ENCODE measurements around the gene MAML3. TPM values are rescaled to one million over a fixed set of nuclear protein-coding genes. Genes with fewer than 3 reads are reported as not detected.

MAML3 gene
- total RNA-seq, 1 donor: 0.72 TPM

- H3K4me2 ChIP-seq (ENCODE audit: insufficient read depth, low read length): no peak overlapping the region
- H3K36me3 ChIP-seq (ENCODE audit: insufficient read depth, low read length): no peaks in the 10 kb centered on the region
- H3K9me3 ChIP-seq (ENCODE audit: low read depth, low read length): no peaks in the 10 kb centered on the region
- H3K79me2 ChIP-seq (ENCODE audit: insufficient read depth, low read length): no peaks in the 10 kb centered on the region
- H3K27me3 ChIP-seq (ENCODE audit: insufficient read depth, low read length): peaks cover 29% of the 10 kb centered on the region
- no peak for TF ChIP-seq CTCF (IDR thresholded peaks at IDR 0.05; ENCODE audit: extremely low read depth, low read depth, low read length)
- H4K20me1 ChIP-seq (ENCODE audit: insufficient read depth, low read length): no peaks in the 10 kb centered on the region
- no peak overlapping the region for H3K27ac ChIP-seq (ENCODE audit: low read depth, low read length)
- no peak overlapping the region for H3K4me3 ChIP-seq (ENCODE audit: insufficient read depth, low read length)
- no peak for DNase-seq (ENCODE audit: insufficient read length, low spot score, missing footprints)
- no peaks in the 10 kb centered on the region for H3K4me1 ChIP-seq (ENCODE audit: insufficient read depth, low read length)
- H2AFZ ChIP-seq (ENCODE audit: low read length): no peak overlapping the region
Observed at GRCh38 chr4:139848028-139848427, 306.0 kb downstream of the MAML3 start.

- Histone ChIP-seq H3K4me2 (ENCODE audit: insufficient read depth, low read length) (no peak overlapping the region), H4K20me1 (ENCODE audit: insufficient read depth, low read length) (no peaks in the 10 kb centered on the region), H3K4me1 (ENCODE audit: insufficient read depth, low read length) (no peaks in the 10 kb centered on the region), H2AFZ (ENCODE audit: low read length) (no peak overlapping the region), H3K36me3 (ENCODE audit: insufficient read depth, low read length) (no peaks in the 10 kb centered on the region), H3K4me3 (ENCODE audit: insufficient read depth, low read length) (no peak overlapping the region), H3K27me3 (ENCODE audit: insufficient read depth, low read length) (peaks cover 29% of the 10 kb centered on the region), H3K27ac (ENCODE audit: low read depth, low read length) (no peak overlapping the region), H3K79me2 (ENCODE audit: insufficient read depth, low read length) (no peaks in the 10 kb centered on the region), H3K9me3 (ENCODE audit: low read depth, low read length) (no peaks in the 10 kb centered on the region)
- no peak for DNase-seq (ENCODE audit: insufficient read length, low spot score, missing footprints)
- no peak for TF ChIP-seq CTCF (IDR thresholded peaks at IDR 0.05; ENCODE audit: extremely low read depth, low read depth, low read length)
Observed at GRCh38 chr4:139847602-139848001, 306.4 kb downstream of the MAML3 start.

- Histone ChIP-seq H3K4me3 (ENCODE audit: insufficient read depth, low read length) (no peak overlapping the region), H3K4me2 (ENCODE audit: insufficient read depth, low read length) (no peak overlapping the region), H3K9me3 (ENCODE audit: low read depth, low read length) (no peaks in the 10 kb centered on the region), H3K27ac (ENCODE audit: low read depth, low read length) (no peak overlapping the region), H3K27me3 (ENCODE audit: insufficient read depth, low read length) (peaks cover 29% of the 10 kb centered on the region), H3K36me3 (ENCODE audit: insufficient read depth, low read length) (no peaks in the 10 kb centered on the region), H4K20me1 (ENCODE audit: insufficient read depth, low read length) (no peaks in the 10 kb centered on the region), H2AFZ (ENCODE audit: low read length) (no peak overlapping the region), H3K79me2 (ENCODE audit: insufficient read depth, low read length) (no peaks in the 10 kb centered on the region), H3K4me1 (ENCODE audit: insufficient read depth, low read length) (no peaks in the 10 kb centered on the region)
- DNase-seq (ENCODE audit: insufficient read length, low spot score, missing footprints): no peak
- no peak for TF ChIP-seq CTCF (IDR thresholded peaks at IDR 0.05; ENCODE audit: extremely low read depth, low read depth, low read length)
Observed at GRCh38 chr4:139846766-139847165, 307.2 kb downstream of the MAML3 start.

- Histone ChIP-seq H3K27me3 (ENCODE audit: insufficient read depth, low read length) (peaks cover 29% of the 10 kb centered on the region), H2AFZ (ENCODE audit: low read length) (no peak overlapping the region), H3K79me2 (ENCODE audit: insufficient read depth, low read length) (no peaks in the 10 kb centered on the region), H3K4me2 (ENCODE audit: insufficient read depth, low read length) (no peak overlapping the region), H4K20me1 (ENCODE audit: insufficient read depth, low read length) (no peaks in the 10 kb centered on the region), H3K4me1 (ENCODE audit: insufficient read depth, low read length) (no peaks in the 10 kb centered on the region), H3K27ac (ENCODE audit: low read depth, low read length) (no peak overlapping the region), H3K36me3 (ENCODE audit: insufficient read depth, low read length) (no peaks in the 10 kb centered on the region), H3K4me3 (ENCODE audit: insufficient read depth, low read length) (no peak overlapping the region), H3K9me3 (ENCODE audit: low read depth, low read length) (no peaks in the 10 kb centered on the region)
- DNase-seq (ENCODE audit: insufficient read length, low spot score, missing footprints): no peak
- TF ChIP-seq CTCF (IDR thresholded peaks at IDR 0.05; ENCODE audit: extremely low read depth, low read depth, low read length): no peak
Observed at GRCh38 chr4:139845453-139846093, 308.4 kb downstream of the MAML3 start.

All from osteoblast (primary cell).